CD4-positive, alpha-beta T cell treated with Interleukin-15 for 1 hour (primary cell): ENCODE data around the gene CD74.
"Not testable (repeated sequence)": the region's sequence is repeated elsewhere in the genome, so short reads cannot be mapped to it uniquely, and the experiment has no call there.

Experiments
- DNase-seq: peaks from one replicate; pipeline ENCODE4 v3.0.0-alpha.2; 2020

CD74 gene

DNA sequence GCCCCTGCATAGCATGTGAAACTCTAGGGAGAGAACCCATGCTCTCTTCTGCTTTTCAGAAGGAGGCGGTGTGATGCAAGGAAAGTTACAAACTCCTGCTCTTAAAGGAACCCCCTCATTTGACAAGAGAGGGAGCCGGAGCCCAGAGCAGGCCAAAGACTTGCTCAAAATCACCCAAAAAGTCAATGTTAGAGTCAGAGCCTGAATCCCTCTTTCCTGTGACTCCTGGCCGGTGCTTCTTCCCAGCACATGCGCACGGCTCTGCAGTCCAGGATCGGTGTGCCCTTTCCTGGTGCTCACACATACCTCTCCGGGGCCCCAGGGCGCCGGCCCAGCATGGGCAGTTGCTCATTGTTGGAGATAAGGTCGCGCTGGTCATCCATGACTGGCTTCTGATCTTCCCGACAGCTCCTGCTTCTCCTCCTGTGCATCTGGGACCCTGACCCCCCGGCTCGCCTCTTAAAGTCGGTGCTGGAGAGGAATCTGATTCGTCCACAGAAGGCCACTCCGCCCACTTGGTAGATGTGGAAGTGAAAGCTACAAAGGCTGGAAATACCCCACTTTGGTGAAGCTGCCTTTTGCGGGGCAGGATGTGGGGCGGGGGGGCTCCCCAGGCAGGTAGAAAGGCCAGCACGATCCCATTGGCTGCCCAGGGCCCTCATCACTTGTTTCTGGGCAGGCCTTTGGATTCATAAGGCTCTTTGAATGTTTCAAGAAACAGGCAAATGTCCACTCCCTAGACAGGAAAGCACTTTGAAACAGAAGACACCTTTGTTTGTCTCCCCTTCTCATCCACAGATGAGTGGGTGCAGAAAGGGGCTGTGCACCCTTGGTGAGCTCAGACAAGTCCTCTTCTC, at the start of gene CD74:
Gene CD74 (minus strand): TSS at position 592 of the 857 bp plus-strand sequence. CDS start 161 bp downstream, at position 431.
- peak; percentile 98 for DNase-seq

DNA sequence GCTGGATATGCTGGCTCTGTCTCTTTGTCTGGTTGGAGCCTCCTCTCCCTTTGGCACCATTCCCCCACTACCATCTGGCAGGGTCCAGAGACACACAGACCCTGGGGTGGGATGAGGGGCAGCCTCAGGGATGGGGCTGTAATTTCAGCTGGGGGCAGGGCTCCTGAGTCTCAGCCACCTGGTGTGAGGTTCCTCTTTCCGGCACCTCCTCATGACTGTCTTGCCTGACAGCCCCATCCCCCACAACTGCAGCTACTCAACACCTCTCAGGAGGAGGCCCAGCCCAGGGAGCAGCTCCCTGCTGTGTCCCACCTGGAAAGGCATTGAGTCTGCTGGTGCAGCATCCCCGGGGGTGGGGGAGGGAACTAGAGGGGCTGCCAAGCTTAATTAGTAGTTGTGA, 48.5 kb upstream of the CD74 start:
- peak; percentile 49 for DNase-seq

DNA sequence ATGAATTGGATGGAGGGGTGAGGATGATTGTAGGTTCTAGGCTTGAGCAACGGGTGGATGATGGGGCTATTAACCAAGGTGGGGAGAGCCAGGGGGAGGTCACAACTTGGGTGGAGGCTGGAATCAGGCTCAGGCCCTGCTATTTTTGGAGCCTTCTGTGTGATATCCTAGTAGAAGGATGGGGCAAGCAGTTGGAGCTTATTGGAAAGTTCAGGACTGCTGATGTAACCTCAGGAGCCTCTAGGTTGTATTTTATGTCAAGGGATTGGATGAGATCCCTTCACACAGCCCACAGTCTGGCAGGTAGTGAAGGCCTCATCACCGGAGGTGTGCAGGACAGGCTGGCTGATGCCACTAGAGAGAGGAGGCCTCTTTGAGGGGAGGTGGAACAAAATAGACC, 48.1 kb upstream of the CD74 start:
- DNase-seq = no peak

DNA sequence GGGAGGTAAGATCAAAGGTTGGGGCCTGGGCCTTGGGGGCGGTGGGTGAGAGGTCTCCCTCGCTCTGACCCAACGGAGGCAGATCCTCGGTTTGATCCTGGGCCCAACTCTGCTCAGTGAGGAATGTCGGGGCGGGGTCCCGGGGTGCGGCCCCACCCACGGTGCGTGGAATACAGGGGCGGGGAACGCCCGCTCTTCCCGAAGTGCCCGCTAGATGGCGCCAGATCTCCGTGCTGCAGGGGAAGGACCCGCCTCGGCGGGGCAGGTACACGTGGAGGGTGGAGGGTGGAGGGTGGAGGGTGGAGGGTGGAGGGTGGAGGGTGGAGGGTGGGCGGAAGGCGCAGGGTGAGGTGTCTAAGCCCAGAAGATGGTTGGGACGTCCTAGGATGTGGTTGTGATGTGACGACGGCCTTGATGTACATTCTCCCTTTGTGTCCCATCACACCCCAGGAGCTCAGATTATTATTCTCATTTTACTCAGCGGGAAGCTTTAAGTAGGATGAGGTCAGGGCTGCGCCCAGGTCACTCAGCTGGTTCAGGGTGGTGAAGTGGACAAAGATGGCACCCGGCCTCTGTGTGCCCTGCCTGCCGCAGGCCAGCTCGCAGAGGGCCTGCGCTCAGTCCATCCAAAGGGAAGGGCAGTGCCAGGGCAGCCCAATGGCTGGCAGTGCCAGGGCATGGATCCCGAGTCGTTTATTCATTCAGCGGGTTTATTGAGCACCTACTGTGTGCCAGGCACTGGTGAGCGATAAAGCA, 46.3 kb upstream of the CD74 start:
- DNase-seq = peak; percentile 79

DNA sequence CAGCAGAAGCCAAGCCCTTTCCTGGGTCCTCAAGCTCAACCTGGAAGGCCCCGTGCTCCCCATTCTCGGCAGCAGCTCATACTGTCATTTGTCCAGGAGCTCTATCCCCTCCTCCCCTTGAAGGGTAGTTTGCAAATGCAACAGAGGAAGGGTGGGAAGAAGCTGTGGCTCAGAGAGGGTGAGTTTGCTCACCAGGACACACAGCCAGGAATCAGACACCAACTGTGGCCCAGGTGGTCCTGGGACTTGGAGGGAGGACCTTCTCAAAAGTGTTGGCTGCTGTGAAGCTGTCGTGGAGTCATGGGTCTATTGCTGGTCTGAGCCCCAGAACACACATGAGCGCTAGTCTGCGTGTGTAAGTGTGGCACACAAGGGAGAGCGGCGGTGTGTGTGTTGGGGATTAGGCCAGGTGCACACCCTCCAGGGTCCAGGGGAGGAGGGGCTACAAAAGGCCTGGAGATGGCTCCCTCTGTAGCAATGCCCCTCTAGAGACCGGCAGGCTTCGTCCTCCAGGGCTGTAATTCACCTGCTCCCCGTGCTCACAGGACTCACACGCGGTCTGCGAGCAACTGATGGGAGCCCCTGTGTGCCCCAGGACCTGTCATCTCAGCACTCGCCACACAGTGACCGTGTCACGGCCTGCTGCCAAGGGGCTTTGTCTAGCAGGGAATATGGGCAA, 45.0 kb upstream of the CD74 start:
- no peak for DNase-seq

DNA sequence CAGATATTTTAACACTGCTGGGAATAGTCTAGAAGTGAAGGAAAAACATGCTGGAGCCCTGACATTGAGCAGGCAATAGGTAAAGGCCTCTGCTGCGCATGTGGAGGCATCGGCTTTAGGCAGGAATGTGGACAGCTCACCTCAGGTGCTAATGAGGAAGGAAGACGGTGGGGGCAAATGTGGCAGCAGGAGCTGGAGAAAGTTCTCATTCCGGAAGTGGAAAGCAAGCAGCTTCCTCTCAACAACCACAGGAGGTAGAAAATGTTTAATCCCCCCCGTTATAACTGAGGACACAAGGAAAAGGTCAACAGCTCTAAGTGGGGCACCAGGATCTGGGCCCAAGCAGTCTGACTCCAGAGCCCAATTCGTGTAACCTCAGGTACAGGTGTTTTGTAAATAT, 44.4 kb upstream of the CD74 start:
- DNase-seq = no peak

DNA sequence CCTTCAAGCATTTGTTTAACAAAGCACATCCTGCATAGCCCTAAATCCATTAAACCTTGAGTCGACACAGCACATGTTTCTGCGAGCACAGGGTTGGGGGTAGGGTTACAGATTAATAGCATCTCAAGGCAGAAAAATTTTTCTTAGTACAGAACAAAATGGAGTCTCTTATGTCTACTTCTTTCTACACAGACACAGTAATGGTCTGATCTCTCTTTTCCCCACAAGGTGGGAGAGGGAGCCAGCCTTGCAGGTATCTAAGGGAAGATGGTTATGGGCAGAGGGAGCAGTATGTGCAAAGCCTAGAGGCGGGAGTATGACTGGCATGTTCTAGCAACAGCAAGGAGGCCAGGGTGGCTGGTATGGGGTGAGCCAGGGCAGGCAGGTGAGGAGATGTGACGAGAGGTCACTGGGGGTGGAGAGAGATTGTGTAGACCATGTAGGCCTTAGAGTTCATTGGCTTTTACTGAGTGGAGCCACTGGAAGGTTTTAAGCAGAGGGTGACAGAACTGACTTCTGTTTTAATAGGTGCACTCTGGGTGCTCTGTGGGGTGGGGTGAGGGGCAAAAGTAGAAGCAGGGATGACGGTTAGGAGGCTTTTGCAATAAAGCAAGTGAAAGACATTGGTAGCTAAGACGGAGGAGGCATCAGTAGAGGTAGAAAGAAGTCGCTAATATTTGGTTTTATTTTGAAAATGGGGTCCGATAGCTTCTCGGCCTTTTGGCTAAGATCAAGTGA, 42.0 kb upstream of the CD74 start:
- no peak for DNase-seq

DNA sequence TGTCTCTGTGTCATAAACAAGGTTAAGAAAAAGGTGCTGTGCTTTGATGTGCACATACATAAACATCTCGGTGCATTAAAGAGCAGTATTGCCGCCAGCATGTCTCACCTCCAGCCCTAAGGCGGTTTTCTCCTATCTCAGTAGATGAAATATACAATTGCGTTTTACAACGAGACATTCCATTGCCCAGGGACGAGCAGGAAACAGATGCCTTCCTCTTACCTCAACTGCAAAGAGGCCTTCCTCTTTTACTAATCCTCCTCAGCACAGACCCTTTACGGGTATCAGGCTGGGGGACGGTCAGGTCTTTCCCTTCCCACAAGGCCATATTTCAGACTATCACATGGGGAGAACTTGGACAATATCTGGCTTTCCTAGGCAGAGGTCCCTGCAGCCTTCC, 41.3 kb upstream of the CD74 start:
- DNase-seq = not testable (repeated sequence)

DNA sequence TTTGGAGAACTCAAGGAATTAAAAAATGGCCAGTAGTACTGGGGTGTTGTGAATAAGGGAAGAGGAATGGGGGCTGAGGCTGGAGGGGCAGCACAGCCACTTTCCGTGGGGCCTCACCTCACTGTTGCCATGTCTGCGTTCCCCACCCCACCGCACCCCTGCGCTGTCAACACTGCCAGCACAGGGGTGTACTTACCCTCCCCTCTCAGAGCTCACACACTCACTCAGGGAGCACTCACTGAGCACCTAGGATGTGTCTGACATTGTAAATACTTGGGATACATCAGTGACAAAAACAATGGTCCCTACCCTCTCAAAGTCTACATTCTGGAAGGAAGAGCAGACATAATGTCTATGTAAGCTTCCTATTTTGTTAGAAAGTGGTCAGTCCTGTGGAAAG, 40.2 kb upstream of the CD74 start:
- DNase-seq = no peak

DNA sequence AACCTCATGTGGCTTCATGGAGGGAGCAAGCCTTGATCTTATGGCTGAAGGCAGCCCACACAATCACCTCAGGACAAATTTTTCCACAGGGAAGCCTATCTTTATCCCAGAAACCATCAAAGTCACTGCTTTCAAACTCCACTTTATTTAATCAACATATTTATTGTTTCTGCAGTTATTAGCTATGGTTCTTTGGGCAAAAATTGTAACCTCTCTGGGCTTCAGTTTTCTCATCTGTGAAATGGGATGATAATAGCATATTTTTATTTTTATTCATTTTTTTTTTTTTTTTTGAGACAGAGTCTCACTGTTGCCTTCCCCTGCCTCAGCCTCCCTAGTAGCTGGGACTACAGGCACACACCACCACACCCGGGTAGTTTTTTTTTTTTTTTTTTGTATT, 38.9 kb upstream of the CD74 start:
- DNase-seq = no peak

DNA sequence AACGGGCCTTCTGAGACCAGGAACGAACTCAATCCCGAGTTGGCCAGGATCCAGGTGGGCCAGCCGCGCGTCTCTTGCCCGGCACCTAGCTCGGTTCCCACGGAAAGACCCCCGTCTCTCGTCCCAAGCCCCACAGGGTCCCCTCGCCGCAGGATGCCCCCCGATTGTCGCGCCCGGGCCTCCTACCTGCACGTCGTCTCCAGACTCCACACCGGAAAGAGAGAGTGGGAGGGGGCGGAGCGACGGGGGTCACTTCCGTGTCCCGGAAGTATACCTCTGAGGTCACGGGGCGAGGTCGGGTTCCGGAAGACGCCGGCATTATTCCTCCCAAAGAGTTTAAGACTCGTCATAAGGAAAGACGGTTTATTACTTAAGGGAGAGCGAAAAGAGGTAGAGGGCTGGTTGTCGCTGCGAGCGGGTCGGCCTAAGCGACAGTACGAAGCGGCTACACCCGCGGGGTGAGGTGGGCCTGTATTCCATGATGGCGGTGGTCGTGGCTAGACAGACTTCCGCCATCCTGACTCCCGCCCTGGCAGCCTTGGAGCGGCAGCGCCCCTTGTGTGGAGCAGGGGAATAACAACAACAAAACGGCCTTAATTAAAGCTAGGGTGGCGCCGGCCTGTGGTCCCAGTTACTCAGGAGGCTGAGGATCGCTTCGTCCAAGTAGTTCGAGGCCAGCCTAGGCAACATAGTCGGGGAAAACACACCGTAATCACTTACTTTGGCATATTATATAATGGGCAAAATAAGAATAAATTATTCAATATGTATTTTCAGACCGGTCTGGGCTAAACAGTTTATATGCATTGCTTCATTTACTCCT, 37.0 kb upstream of the CD74 start, which contains the start of gene RPS14:
Gene RPS14 (minus strand): TSS at position 223 of the 823 bp plus-strand sequence. CDS start 2,006 bp downstream, outside the sequence.
- DNase-seq = peak; percentile 92

DNA sequence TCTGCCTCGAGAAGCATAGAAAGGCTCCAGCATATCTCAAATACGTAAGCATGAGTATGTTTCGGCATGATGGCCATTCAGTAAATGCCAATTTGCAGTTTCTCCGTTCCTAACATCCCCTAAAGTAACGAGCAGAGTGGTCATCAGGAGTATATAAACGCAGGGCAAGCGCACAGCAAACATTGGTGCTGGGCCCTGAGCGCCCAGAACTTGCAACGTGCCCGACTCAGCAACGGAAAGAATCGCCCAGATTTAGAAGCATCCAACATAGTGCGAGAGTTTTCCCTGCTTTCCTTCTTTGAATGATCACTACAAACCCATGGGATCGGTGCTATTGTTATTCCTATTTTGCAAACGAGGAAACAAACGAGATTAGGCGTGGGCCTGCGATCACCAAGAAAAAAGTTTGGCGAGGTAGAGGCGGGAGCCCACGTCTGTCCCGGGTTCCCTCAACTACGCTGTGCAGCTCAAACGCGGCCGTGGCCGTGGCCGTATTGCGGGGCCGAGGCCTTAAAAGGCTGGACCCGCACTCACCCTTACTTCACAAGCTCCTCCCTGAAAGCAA, 36.3 kb upstream of the CD74 start:
- DNase-seq = no peak

DNA sequence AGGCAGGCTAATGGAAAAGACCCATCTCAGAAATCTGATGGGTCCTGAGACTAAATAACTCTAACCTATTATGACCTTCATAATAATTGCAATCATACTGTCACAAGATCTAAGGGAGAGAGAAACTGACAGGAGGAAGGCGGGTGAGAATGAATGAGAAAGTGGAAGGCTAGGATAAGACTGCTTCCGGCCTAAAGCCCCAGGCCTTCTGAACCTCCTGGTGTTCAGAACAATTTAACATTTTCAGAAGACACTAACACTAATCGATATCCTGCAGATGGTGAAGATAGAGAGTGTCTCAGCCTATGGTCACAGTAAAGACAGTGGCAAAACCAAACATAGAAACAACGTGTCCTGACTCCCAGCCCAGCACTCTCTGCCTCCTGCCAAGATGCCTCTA, 35.6 kb upstream of the CD74 start:
- DNase-seq = no peak

DNA sequence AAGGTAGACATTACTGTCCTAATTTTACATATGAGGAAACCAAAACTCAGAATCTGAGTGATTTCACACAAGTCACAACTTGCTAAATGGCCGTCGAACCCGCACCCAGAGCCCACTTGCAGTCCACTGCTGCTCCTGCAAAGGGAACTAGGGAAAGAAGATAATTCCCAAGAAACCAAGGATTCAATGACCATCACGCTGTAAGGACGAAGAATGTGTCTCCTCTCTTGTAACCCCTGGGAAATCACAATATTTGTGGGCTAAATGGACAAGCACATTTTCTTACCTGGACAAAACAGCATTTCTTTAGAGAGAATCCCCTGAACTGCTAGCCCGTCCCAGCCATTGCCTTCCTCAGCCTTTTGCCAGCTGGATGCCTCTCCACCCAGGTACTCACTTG, 34.5 kb upstream of the CD74 start:
- DNase-seq = no peak

DNA sequence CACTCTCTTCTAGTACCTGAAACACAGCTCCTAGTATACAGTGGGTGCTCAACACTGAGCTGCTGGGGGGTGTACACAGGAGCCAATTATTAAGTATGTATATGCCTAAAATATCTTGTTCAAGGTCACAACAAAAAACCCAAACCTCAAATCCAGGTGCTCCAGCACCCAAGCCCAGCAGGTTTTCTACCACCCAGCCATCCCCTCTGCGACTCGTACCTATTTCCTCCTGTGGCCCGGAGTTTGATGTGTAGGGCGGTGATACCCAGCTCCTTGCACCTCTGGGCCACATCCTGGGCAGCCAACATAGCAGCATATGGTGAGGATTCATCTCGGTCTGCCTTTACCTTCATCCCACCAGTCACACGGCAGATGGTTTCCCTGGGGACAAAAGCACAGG, 33.9 kb upstream of the CD74 start:
- DNase-seq = no peak

DNA sequence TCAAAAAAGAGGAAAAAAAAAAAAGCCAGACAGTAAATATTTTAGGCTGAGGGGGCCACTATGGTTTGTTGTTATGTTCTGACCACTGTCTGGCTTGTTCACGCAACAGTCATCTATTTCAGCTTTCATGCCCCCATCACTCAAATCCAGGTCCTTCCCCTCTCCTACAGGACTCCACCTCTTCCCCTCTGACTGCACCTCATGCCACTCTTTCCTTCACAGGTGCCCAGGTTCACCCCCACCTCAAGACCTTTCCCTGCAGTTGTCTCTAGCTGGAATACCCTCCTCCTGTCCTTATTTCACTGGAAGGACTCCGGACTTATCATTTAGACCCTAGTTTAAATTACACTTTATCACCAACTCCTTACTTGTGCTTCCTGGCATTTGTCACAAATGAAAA, 33.4 kb upstream of the CD74 start:
- no peak for DNase-seq

DNA sequence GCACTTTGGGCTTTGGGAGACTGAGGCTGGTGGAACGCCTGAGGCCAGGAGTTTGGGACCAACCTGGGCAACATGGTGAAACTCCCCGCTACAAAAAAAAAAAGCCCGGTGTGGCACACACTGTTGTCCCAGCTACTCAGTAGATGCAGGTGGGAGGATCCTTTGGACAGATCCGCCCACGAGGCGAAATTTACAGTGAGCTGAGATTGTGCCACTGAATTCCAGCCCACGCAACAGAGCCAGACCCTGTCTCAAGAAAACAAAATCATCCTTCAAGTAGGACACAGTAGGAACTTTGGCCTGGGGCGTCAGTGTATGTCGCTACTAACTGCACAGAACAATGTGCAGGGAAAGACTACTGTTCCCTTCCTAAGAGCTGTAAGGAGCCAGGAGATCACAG, 32.1 kb upstream of the CD74 start:
- DNase-seq = no peak

DNA sequence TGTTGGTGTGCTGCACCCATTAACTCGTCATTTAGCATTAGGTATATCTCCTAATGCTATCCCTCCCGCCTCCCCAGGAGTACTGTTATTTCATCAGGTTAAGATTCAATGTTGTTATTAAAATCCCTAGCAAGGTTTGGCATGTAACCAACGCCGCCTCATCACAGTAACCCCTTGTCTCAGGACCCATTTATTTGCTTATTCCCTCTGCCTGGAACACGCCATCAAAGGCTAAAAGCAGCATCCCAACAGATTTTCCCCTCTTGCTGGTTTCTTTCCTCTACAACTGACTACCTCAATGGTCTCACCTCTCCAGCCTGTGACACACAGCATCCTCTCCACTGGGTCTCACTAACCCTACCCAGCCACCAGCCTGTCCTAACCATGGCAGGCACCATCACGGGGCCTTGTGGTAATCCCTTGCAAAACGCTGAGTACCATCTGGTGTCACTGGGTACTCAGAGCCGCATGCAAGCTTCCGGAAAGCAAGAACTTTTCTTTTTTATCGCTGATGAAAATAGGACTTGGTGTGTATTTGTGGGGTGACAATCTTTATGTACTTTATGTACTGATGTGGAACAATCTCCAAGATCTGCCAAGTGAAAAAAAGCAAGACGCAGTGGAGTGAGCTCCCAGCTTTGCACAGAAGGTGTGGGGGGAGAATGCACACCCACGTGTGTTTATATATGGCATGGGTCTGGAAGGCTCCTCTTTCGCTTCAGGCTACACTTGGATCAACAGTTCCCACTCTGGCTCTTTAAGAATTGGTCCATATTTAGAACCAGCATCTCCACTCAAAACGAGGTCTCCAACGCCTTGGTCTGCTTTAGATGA, 30.7 kb upstream of the CD74 start:
- DNase-seq = no peak

DNA sequence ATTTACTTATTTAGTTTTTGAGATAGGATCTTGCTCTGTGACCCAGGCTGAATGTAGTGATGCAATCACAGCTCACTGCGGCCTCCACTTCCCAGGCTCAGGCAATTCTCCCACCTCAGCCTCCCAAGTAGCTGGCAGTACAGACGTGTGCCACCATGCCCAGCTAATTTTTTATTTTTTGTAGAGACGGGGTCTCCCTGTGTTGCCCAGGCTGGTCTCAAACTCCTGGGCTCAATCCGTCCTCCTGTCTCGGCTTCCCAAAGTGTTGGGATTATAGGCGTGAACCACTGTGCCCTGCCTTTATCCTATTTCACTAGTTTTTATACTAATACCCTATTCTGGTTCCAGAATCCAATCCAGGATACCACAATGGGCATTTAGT, 30.0 kb upstream of the CD74 start:
- DNase-seq = no peak

DNA sequence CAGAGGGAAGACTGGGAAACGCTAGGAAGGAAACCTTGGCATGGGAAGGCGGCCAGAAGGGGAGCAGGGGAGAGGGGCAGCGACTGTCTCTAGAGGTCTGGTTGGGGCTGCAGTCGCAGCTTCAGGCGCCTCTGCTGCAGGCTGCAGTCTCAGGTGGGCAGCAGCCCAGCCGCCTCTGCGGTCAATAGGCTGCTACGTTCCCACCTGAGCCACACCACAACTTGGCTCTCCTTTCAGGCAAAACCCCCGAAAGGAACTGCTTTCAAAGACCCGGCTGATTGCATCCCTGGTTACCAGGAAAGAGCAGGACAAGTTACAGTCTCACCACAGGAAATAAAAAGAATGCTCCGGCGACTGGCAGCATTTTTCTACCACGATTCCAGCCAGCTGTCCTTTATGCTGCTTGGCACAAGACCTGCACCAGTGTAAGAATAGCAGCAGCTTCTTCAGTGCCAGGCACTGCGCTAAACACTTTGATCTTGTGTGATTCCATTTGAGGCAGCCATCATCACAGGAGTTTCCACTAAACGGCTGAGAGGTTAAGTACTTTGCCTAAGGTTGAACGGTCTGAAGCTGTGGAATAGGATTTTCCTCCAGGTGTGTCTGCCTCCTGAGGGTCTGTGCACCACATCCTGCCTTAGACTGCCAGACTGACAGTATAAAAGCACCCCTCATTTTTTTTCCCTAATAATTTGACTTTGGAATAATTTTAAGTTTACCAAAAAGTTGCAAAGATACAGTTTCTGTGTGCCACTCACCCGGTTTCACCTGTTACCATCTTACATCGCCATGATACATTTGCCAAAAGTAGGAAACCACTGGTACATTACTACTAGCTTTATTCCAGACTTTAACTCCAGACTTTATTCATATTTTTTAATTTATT, 29.3 kb upstream of the CD74 start:
- DNase-seq = no peak
